Mononuclear cell (primary cell): ENCODE data around the gene NTRK3. TPM values are rescaled to one million over a fixed set of nuclear protein-coding genes. Genes with fewer than 3 reads are reported as not detected.
"Not testable (repeated sequence)": the region's sequence is repeated elsewhere in the genome, so short reads cannot be mapped to it uniquely, and the experiment has no call there.

Experiments
- H3K27me3 ChIP-seq: 2 replicates; pipeline ENCODE4 v1.6.0; 2011; ENCODE audit warnings: low read length, control low read depth; ENCODE audit not compliant: insufficient read depth
- H3K4me1 ChIP-seq: 2 replicates; pipeline ENCODE4 v1.5.1; 2011; ENCODE audit warnings: mild to moderate bottlenecking, low read length, control low read depth; ENCODE audit not compliant: insufficient read depth
- H3K4me3 ChIP-seq: 2 replicates; pipeline ENCODE4 v1.5.1; 2011; ENCODE audit warnings: mild to moderate bottlenecking, low read length, moderate library complexity
- H3K9me3 ChIP-seq: 2 replicates; pipeline ENCODE4 v1.5.1; 2011; ENCODE audit warnings: low read depth, mild to moderate bottlenecking, control low read depth, low read length
- total RNA-seq: library from RNA; depleted of rRNA; stranded (reverse); fragments of >200 nt; gene quantifications from one replicate; pipeline ENCODE4 v1.2.3, GENCODE V29; 2012

The NTRK3 gene
- total RNA-seq, 1 donor, result under 0.01 TPM

DNA sequence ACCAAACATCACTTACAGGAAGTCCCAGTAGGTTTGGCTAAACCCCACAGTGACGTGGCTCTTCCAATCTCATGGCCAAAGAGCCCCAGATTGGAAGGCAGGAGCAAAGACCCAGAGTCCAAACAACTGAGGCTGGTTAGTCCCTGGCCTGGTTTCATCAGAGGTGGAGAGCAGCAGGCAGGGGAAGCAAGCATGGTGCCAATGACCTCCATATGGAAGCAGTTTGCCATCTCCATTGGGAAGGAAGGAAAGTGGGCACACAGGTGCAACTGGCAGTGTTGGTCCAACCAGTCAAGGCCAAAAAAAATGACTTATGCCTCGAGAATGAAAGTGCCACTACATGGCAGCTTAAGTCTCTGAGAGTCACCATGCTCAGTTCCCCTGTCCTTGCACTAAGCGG is 175.9 kb downstream of the NTRK3 start:
- no peak overlapping the region for H3K4me3 ChIP-seq
- no peaks in the 10 kb centered on the region for H3K27me3 ChIP-seq
- no peaks in the 10 kb centered on the region for H3K4me1 ChIP-seq
- no peaks in the 10 kb centered on the region for H3K9me3 ChIP-seq

- Histone ChIP-seq H3K9me3 (no peaks in the 10 kb centered on the region), H3K4me1 (no peaks in the 10 kb centered on the region), H3K4me3 (no peak overlapping the region), H3K27me3 (no peaks in the 10 kb centered on the region)
These were observed 179.1 kb downstream of the NTRK3 start for GRCh38 chr15:88077296-88078020.

DNA sequence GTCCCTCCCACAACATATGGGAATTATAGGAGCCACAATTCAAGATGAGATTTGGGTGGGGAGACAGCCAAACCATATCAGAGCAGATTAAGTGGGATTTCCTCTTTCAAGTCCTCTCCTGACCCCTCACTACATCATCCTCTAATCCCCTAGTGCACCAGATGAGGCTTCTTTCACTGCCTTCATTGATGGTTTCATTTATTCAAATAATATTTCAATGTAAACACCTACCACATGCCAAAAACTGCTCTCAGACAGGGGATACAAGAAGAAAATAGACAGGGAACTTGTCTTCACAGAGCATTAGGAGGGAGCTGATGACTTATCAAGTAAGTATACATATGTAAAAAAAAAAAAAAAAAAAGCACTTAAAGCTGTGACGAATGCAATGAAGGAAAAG is 180.2 kb downstream of the NTRK3 start:
- H3K27me3 ChIP-seq, result no peaks in the 10 kb centered on the region
- H3K4me1 ChIP-seq, result no peaks in the 10 kb centered on the region
- no peaks in the 10 kb centered on the region for H3K9me3 ChIP-seq
- H3K4me3 ChIP-seq, result no peak overlapping the region

- Histone ChIP-seq H3K9me3 (no peaks in the 10 kb centered on the region), H3K4me3 (no peak overlapping the region), H3K27me3 (no peaks in the 10 kb centered on the region), H3K4me1 (no peaks in the 10 kb centered on the region)
These were observed 181.4 kb downstream of the NTRK3 start for GRCh38 chr15:88075102-88075501.

GRCh38 chr15:88074386-88074785 is 182.2 kb downstream of the NTRK3 start:
- Histone ChIP-seq H3K4me3 (no peak overlapping the region), H3K4me1 (no peaks in the 10 kb centered on the region), H3K27me3 (no peaks in the 10 kb centered on the region), H3K9me3 (no peaks in the 10 kb centered on the region)

GRCh38 chr15:88073391-88073691 is 183.2 kb downstream of the NTRK3 start:
- no peaks in the 10 kb centered on the region for H3K27me3 ChIP-seq
- H3K4me1 ChIP-seq, result no peaks in the 10 kb centered on the region
- H3K4me3 ChIP-seq, result no peak overlapping the region
- no peaks in the 10 kb centered on the region for H3K9me3 ChIP-seq

GRCh38 chr15:88072598-88073390 is 183.7 kb downstream of the NTRK3 start:
- Histone ChIP-seq H3K4me3 (no peak overlapping the region), H3K27me3 (no peaks in the 10 kb centered on the region), H3K9me3 (no peaks in the 10 kb centered on the region), H3K4me1 (no peaks in the 10 kb centered on the region)

GRCh38 chr15:88072133-88072532 is 184.4 kb downstream of the NTRK3 start:
- not testable (repeated sequence) for H3K27me3 ChIP-seq, H3K4me1 ChIP-seq, H3K4me3 ChIP-seq, H3K9me3 ChIP-seq

GRCh38 chr15:88071141-88071540 is 185.4 kb downstream of the NTRK3 start:
- Histone ChIP-seq H3K4me1 (no peaks in the 10 kb centered on the region), H3K27me3 (no peaks in the 10 kb centered on the region), H3K9me3 (no peaks in the 10 kb centered on the region), H3K4me3 (no peak overlapping the region)

- Histone ChIP-seq H3K27me3 (no peaks in the 10 kb centered on the region), H3K9me3 (no peaks in the 10 kb centered on the region), H3K4me3 (no peak overlapping the region), H3K4me1 (no peaks in the 10 kb centered on the region)
These were observed 187.0 kb downstream of the NTRK3 start for GRCh38 chr15:88069561-88069960.

- Histone ChIP-seq H3K4me1 (no peaks in the 10 kb centered on the region), H3K4me3 (no peak overlapping the region), H3K9me3 (no peaks in the 10 kb centered on the region), H3K27me3 (no peaks in the 10 kb centered on the region)
These were observed 189.2 kb downstream of the NTRK3 start for GRCh38 chr15:88067331-88067685.

DNA sequence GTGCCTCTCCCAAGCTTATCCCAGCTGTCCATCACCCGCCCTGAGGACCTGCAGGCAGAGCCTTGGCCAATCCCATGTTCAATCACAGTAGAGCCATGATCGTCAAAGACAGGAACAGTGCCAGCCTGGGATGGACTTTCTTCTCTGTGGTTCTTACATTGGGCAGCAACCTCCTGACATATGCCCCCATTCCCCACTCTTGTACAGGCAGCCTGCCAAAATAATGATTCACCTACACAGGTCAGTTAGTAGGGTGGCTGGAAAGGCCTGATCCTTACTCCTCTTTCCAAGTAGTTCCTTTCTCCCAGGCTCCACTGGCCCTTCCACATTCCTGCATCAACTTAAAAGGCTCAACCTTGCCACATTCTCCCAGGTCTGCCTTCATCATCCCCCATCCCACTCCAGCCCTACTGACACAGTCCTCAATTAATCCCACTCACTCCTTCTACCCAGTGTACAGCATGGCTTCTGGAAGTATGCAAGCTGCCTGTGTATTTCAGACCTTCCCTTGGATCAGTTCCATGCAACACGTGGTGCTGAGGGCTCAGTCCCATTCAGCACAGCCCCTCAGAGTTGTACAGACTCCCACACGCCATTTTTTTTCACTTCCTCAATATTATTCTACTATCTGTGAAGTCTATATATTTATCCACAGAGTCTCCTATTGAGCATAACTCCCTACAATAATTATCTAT is 189.8 kb downstream of the NTRK3 start:
- Histone ChIP-seq H3K9me3 (no peaks in the 10 kb centered on the region), H3K27me3 (no peaks in the 10 kb centered on the region), H3K4me1 (no peaks in the 10 kb centered on the region), H3K4me3 (no peak overlapping the region)

DNA sequence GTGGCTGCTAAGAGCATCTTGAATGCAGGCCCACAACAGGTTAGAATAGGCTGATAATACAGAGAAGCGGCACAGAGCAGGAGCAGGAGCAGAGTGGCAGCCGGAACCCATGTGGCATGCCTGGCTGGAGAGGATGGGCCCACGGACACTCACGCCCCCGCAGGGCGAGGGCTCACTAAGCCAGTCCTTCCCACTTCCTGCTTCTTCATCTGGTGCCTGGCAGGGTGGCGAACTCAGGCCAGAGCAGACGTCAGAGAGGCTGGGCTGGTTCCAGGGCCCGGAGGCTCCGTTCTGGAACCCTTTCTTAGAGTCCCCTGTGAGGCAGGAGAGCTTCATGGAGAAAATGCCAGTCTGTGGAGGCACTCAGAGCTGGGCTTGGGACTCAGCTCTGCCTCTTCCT is 195.1 kb downstream of the NTRK3 start:
- H3K9me3 ChIP-seq, result no peaks in the 10 kb centered on the region
- no peak overlapping the region for H3K4me3 ChIP-seq
- H3K27me3 ChIP-seq, result no peaks in the 10 kb centered on the region
- H3K4me1 ChIP-seq, result no peaks in the 10 kb centered on the region

DNA sequence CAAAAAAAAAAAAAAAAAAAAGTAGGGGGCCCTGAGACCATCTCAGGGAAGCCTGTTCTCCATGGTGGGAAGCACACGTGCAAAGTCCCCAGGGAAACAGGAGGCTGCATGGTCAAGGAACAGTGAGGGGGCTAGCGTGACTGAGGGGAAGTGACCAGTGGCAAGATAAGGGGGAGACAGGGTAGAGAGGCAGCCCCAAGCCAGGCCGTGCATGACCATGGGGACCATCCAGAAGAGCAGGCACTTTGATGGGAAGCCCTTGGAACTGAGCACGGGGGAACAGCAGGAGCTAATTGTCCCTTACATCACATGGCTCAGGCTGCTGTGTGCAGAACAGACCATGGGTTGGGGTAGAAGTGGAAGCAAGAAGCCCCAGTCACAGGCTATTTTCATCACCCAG is 196.2 kb downstream of the NTRK3 start:
- no peaks in the 10 kb centered on the region for H3K27me3 ChIP-seq
- no peaks in the 10 kb centered on the region for H3K4me1 ChIP-seq
- H3K9me3 ChIP-seq, result no peaks in the 10 kb centered on the region
- no peak overlapping the region for H3K4me3 ChIP-seq

GRCh38 chr15:88057836-88058235 is 198.7 kb downstream of the NTRK3 start:
- no peaks in the 10 kb centered on the region for H3K4me1 ChIP-seq
- no peak overlapping the region for H3K4me3 ChIP-seq
- no peaks in the 10 kb centered on the region for H3K27me3 ChIP-seq
- no peaks in the 10 kb centered on the region for H3K9me3 ChIP-seq
